Measurements from ENCODE around the gene PLA2G6. TPM values are rescaled to one million over a fixed set of nuclear protein-coding genes. Genes with fewer than 3 reads are reported as not detected.
A peak's percentile ranks its signal among the peaks of the same experiment; 100 is the strongest.

The PLA2G6 gene
- total and polyA plus RNA-seq, 9 donors: 16.4 to 68.4 (median 39.4) TPM

DNA sequence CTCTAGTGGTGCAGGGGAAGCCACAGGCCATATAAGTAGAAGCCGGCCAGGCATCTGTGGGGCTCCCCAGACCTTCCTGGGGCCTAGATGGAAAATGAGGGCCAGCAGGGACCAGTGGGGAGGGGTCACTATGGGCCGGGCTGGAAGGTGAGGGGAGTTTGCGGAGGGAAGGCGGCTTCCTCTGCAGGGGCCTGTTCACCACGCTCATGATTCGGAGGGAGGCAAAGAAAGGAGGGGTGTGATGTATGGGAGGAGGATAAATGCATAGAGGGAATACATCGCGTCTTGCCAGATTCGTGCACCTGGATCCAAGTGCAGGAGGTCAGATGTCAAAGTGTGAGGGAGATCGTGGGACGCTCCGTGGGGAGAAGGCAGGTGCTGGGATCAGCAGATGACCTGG is 104.5 kb downstream of the PLA2G6 start:
- no peaks in the 10 kb centered on the region for H3K36me3 ChIP-seq
- peaks cover 10% of the 10 kb centered on the region for H3K4me1 ChIP-seq (ENCODE audit: insufficient read depth)
- intact Hi-C loops (cut with DNase I): loop anchor here in 1 of 4 donors (10.0 kb wide), 1 partner anchor 168 kb away; no protein-coding TSS in a partner anchor
- no peak for DNase-seq
- 62 to 75% (median 69%) methylated on average over 12 of the region's 12 CpGs for WGBS, 3 donors
- no peaks in the 10 kb centered on the region for H3K9me3 ChIP-seq
- H3K4me3 ChIP-seq: no peak overlapping the region
- no peak overlapping the region for H3K27ac ChIP-seq
- no peak for TF ChIP-seq POLR2A (IDR thresholded peaks at IDR 0.05)
- no peaks in the 10 kb centered on the region for H3K27me3 ChIP-seq

DNA sequence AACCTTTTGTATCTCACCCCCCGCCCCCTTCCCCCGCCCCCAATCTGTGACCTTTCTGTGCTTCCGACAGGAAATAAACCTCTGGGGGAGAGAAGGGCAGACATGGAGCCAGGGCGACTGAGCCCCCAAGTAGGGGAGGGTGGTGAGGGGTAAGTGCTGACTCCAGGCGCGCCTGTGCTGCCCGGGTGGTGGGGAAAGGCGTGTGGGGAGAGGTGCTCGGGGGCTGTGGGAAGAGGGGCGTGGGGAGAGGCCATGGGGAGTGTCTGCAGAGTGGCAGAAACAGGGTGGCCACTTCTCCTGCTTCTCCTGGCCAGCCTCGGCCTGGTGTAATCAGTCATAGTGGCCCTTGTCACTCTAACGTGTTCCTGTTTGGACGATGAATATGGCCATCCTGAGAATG is 105.7 kb downstream of the PLA2G6 start:
- 86 to 92% (median 87%) methylated on average over 13 of the region's 13 CpGs for WGBS, 3 donors
- H3K4me3 ChIP-seq: no peak overlapping the region
- peaks cover 2% of the 10 kb centered on the region for H3K4me1 ChIP-seq (ENCODE audit: insufficient read depth)
- no peaks in the 10 kb centered on the region for H3K9me3 ChIP-seq
- no peaks in the 10 kb centered on the region for H3K27me3 ChIP-seq
- no peaks in the 10 kb centered on the region for H3K36me3 ChIP-seq
- DNase-seq: no peak
- TF ChIP-seq POLR2A (IDR thresholded peaks at IDR 0.05): no peak
- TF ChIP-seq, protein P1, sequence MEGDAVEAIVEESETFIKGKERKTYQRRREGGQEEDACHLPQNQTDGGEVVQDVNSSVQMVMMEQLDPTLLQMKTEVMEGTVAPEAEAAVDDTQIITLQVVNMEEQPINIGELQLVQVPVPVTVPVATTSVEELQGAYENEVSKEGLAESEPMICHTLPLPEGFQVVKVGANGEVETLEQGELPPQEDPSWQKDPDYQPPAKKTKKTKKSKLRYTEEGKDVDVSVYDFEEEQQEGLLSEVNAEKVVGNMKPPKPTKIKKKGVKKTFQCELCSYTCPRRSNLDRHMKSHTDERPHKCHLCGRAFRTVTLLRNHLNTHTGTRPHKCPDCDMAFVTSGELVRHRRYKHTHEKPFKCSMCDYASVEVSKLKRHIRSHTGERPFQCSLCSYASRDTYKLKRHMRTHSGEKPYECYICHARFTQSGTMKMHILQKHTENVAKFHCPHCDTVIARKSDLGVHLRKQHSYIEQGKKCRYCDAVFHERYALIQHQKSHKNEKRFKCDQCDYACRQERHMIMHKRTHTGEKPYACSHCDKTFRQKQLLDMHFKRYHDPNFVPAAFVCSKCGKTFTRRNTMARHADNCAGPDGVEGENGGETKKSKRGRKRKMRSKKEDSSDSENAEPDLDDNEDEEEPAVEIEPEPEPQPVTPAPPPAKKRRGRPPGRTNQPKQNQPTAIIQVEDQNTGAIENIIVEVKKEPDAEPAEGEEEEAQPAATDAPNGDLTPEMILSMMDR (IDR thresholded peaks at IDR 0.05): no peak
- no peak for TF ChIP-seq EP300 (IDR thresholded peaks at IDR 0.05)
- intact Hi-C loops (cut with DNase I): loop anchor here in 1 of 4 donors (10.0 kb wide), 1 partner anchor 169 kb away; no protein-coding TSS in a partner anchor
- no peak overlapping the region for H3K27ac ChIP-seq

DNA sequence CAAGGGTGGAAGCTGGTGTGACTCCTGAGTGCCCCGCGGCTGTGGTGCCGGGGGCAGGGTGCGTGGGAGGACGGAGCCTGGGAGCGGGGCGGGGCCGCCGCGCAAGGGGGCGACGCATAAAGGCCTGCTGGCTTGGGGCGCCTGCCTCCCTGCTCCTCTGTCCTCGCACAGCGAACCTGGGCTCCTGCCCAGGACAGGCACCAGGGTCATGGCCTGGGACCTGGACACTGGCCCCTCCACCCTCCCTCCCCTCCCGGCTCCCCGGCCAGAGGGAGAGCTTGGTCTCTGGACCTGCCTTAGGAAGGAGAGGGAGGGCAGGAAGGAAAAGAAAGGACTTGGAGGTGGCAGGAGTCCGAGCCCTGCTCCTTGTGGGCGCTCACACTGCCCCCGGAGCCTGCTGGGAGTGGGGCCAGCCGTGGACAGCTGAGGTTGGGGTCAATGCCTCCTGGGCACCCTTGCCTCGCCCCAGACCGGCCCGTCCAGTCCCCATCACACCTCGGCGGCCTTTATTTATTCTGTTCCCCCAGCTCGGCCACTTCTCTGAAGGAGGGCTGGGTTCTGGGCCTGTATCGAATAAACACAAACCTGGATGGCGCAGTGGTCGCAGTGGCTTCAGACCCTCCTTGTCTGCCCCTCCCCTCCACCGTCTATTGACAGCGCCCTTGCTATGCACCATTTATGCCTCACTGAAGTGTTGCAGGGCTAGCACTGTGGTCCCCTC is 106.4 kb downstream of the PLA2G6 start:
- TF ChIP-seq, protein P1 (IDR thresholded peaks at IDR 0.05): no peak
- TF ChIP-seq POLR2A (IDR thresholded peaks at IDR 0.05): no peak
- TF ChIP-seq EP300 (IDR thresholded peaks at IDR 0.05): no peak
- H3K27me3 ChIP-seq: no peaks in the 10 kb centered on the region
- no peak overlapping the region for H3K4me3 ChIP-seq
- peak in 1 of 5 donors; percentile 21 for DNase-seq
- WGBS, 3 donors: 83 to 90% (median 86%) methylated on average over 32 of the region's 32 CpGs
- H3K36me3 ChIP-seq: no peaks in the 10 kb centered on the region
- no peaks in the 10 kb centered on the region for H3K4me1 ChIP-seq (ENCODE audit: insufficient read depth)
- H3K9me3 ChIP-seq: no peaks in the 10 kb centered on the region
- no peak overlapping the region for H3K27ac ChIP-seq
- intact Hi-C loops (cut with DNase I): loop anchor here in 1 of 4 donors (10.0 kb wide), 1 partner anchor 170 kb away; no protein-coding TSS in a partner anchor

DNA sequence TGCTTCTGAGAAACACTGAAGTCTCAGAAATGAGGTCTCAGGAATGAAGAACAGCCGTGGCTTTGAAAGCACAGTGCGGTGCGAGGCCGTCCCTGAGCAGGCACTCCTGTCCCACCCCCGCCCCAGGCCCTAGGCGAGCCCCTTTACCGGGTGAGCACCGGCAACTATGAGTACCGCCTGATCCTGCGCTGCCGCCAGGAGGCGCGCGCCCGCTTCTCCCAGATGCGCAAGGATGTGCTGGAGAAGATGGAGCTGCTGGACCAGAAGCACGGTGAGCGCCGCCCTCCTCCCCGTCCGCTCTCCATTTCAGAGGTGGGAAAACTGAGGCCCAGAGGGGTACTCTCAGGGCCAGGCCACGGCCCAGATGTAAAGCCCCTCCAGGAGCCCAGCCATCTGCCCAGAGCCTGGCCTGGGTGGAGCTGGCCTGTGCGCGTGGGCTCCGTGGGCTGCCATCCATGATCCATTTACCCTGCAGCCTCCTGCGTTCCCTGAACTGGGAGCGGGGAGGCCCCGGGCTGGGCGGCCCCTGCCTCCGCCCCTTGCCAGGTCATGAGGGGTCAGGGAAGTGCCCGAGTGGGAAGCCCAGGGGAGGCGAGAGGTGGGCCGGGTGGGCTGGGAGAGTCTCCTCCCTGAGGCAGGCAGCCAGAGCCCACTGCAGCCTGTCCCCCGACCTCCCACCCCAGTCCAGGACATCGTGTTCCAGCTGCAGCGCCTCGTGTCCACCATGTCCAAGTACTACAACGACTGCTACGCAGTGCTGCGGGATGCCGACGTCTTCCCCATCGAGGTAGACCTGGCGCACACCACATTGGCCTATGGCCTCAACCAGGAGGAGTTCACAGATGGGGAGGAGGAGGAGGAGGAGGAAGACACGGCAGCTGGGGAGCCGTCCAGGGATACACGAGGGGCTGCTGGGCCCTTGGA is 107.2 kb downstream of the PLA2G6 start:
- Histone ChIP-seq H3K4me3 (no peak overlapping the region), H3K9me3 (no peaks in the 10 kb centered on the region), H3K4me1 (ENCODE audit: insufficient read depth) (no peaks in the 10 kb centered on the region), H3K27ac (no peak overlapping the region), H3K27me3 (no peaks in the 10 kb centered on the region), H3K36me3 (no peaks in the 10 kb centered on the region)
- intact Hi-C loops (cut with DNase I): loop anchor here in 1 of 4 donors (10.0 kb wide), 1 partner anchor 170 kb away; no protein-coding TSS in a partner anchor
- 81 to 85% (median 84%) methylated on average over 46 to 47 of the region's 47 CpGs for WGBS, 3 donors
- no peak for DNase-seq
- TF ChIP-seq, protein P1 (IDR thresholded peaks at IDR 0.05): no peak
- TF ChIP-seq POLR2A (IDR thresholded peaks at IDR 0.05): no peak
- no peak for TF ChIP-seq EP300 (IDR thresholded peaks at IDR 0.05)

All from ovary (tissue), 9 donors.